H9 (cell line): ENCODE results near the gene IFIH1. TPM values are rescaled to one million over a fixed set of nuclear protein-coding genes. Genes with fewer than 3 reads are reported as not detected.

ENCODE experiments used
- DNase-seq: peaks from one replicate; pipeline ENCODE4 v3.0.0-alpha.2; 2017
- H2AFZ ChIP-seq: one replicate; pipeline ENCODE4 v1.6.1; 2013; ENCODE audit warnings: mild to moderate bottlenecking, low read length, control low read depth, moderate library complexity
- H2AK5ac ChIP-seq: 2 replicates; pipeline ENCODE4 v1.6.1; 2013; ENCODE audit warnings: low read length, control low read depth, mixed read lengths; ENCODE audit not compliant: insufficient read length
- H2BK120ac ChIP-seq: one replicate; pipeline ENCODE4 v1.6.1; 2013; ENCODE audit warnings: low read depth, mild to moderate bottlenecking, low read length, control low read depth, inconsistent platforms; ENCODE audit not compliant: poor library complexity, severe bottlenecking
- H2BK12ac ChIP-seq: 2 replicates; pipeline ENCODE4 v1.6.1; 2013; ENCODE audit warnings: low read length, control low read depth, mixed read lengths, low read depth; ENCODE audit not compliant: insufficient read length
- H2BK15ac ChIP-seq: 2 replicates; pipeline ENCODE4 v1.6.1; 2013; ENCODE audit warnings: low read depth, low read length, control low read depth
- H2BK20ac ChIP-seq: one replicate; pipeline ENCODE4 v1.6.1; 2013; ENCODE audit warnings: low read depth, mild to moderate bottlenecking, low read length, control low read depth, inconsistent platforms; ENCODE audit not compliant: poor library complexity, severe bottlenecking
- H2BK5ac ChIP-seq: 2 replicates; pipeline ENCODE4 v1.6.1; 2013; ENCODE audit warnings: low read length, control low read depth, mixed read lengths; ENCODE audit not compliant: insufficient read length
- H3K14ac ChIP-seq: 2 replicates; pipeline ENCODE4 v1.6.1; 2013; ENCODE audit warnings: low read length, control low read depth; ENCODE audit not compliant: insufficient read depth
- H3K18ac ChIP-seq: 2 replicates; pipeline ENCODE4 v1.6.1; 2013; ENCODE audit warnings: low read depth, mild to moderate bottlenecking, mixed read lengths, low read length, control low read depth; ENCODE audit not compliant: insufficient read length
- H3K23ac ChIP-seq: 2 replicates; pipeline ENCODE4 v1.6.1; 2013; ENCODE audit warnings: low read length, control low read depth, mixed read lengths, low read depth; ENCODE audit not compliant: insufficient read length
- H3K23me2 ChIP-seq: 2 replicates; pipeline ENCODE4 v1.6.1; 2013; ENCODE audit warnings: low read depth, mild to moderate bottlenecking, mixed read lengths, low read length, control low read depth; ENCODE audit not compliant: insufficient read length, poor library complexity, severe bottlenecking
- H3K27ac ChIP-seq: 2 replicates; pipeline ENCODE4 v1.5.1; 2013; ENCODE audit warnings: low read length, control low read depth, mixed read lengths, low read depth; ENCODE audit not compliant: insufficient read length
- H3K27me3 ChIP-seq: 2 replicates; pipeline ENCODE4 v1.6.1; 2013; ENCODE audit warnings: low read length, control low read depth, inconsistent platforms; ENCODE audit not compliant: insufficient read depth
- H3K4ac ChIP-seq: 2 replicates; pipeline ENCODE4 v1.6.1; 2013; ENCODE audit warnings: low read depth, mild to moderate bottlenecking, control low read depth, inconsistent platforms, low read length, moderate library complexity
- H3K4me1 ChIP-seq: 2 replicates; pipeline ENCODE4 v1.6.1; 2013; ENCODE audit warnings: low read length, control low read depth, inconsistent platforms; ENCODE audit not compliant: insufficient read depth
- H3K4me2 ChIP-seq: 2 replicates; pipeline ENCODE4 v1.6.1; 2013; ENCODE audit warnings: low read length, control low read depth, mixed read lengths; ENCODE audit not compliant: insufficient read length, insufficient read depth
- H3K56ac ChIP-seq: 2 replicates; pipeline ENCODE4 v1.6.1; 2013; ENCODE audit warnings: low read depth, mild to moderate bottlenecking, mixed read lengths, low read length, control low read depth; ENCODE audit not compliant: insufficient read length
- H3K79me1 ChIP-seq: 2 replicates; pipeline ENCODE4 v1.6.1; 2013; ENCODE audit warnings: low read depth, mild to moderate bottlenecking, moderate library complexity, low read length, control low read depth, inconsistent platforms; ENCODE audit not compliant: insufficient read depth, poor library complexity, severe bottlenecking
- H3K79me2 ChIP-seq: 2 replicates; pipeline ENCODE4 v1.6.1; 2013; ENCODE audit warnings: low read length, control low read depth, inconsistent platforms; ENCODE audit not compliant: insufficient read depth
- H3K9ac ChIP-seq: 2 replicates; pipeline ENCODE4 v1.6.1; 2013; ENCODE audit warnings: low read length, control low read depth, mixed read lengths; ENCODE audit not compliant: insufficient read length; ENCODE audit errors: extremely low read depth
- H3K9me3 ChIP-seq: one replicate; pipeline ENCODE4 v1.6.1; 2013; ENCODE audit warnings: low read depth, low read length, inconsistent platforms; ENCODE audit not compliant: control insufficient read depth
- H3T11ph ChIP-seq: one replicate; pipeline ENCODE4 v1.6.1; 2013; ENCODE audit warnings: mild to moderate bottlenecking, low read length, control low read depth, inconsistent platforms
- H4K20me1 ChIP-seq: one replicate; pipeline ENCODE4 v1.6.1; 2013; ENCODE audit not compliant: control insufficient read depth, insufficient read length, insufficient read depth
- H4K5ac ChIP-seq: 2 replicates; pipeline ENCODE4 v1.6.1; 2013; ENCODE audit warnings: low read depth, mild to moderate bottlenecking, mixed read lengths, low read length, control low read depth; ENCODE audit not compliant: insufficient read length
- H4K8ac ChIP-seq: replicated peaks from 2 replicates; pipeline ENCODE4 v1.6.1; 2013; ENCODE audit warnings: low read length, control low read depth, mixed read lengths, low read depth; ENCODE audit not compliant: insufficient read length
- H4K91ac ChIP-seq: 2 replicates; pipeline ENCODE4 v1.6.1; 2013; ENCODE audit warnings: low read depth, mild to moderate bottlenecking, moderate library complexity, mixed read lengths, low read length, control low read depth; ENCODE audit not compliant: insufficient read length
- H3K27ac Mint-ChIP-seq, 3 experiments: 2 replicates in 2 of 3; 3 replicates in 1 of 3; pipeline ENCODE4 v1.8.0; 2020 to 2021; ENCODE audit warnings: mixed read lengths in 3 of 3, mild to moderate bottlenecking in 1 of 3, moderate library complexity in 1 of 3
- H3K27me3 Mint-ChIP-seq: 2 replicates; pipeline ENCODE4 v1.8.0; 2021; ENCODE audit warnings: low read depth, mild to moderate bottlenecking, moderate library complexity, mixed read lengths
- H3K36me3 Mint-ChIP-seq, 3 experiments: 2 replicates in 2 of 3; 3 replicates in 1 of 3; pipeline ENCODE4 v1.8.0; 2020 to 2021; ENCODE audit warnings: low read depth in 3 of 3, mixed read lengths in 3 of 3; ENCODE audit not compliant: insufficient read depth in 1 of 3
- H3K4me1 Mint-ChIP-seq, 2 experiments: 2 replicates each; pipeline ENCODE4 v1.8.0; 2020; ENCODE audit warnings: mixed read lengths in 2 of 2
- H3K4me3 Mint-ChIP-seq, 2 experiments: 2 replicates in 1 of 2; 3 replicates in 1 of 2; pipeline ENCODE4 v1.8.0; 2020 to 2021; ENCODE audit warnings: mild to moderate bottlenecking in 2 of 2, mixed read lengths in 2 of 2, moderate library complexity in 1 of 2
- H3K9me3 Mint-ChIP-seq, 2 experiments: 2 replicates in 1 of 2; 3 replicates in 1 of 2; pipeline ENCODE4 v1.8.0; 2020; ENCODE audit warnings: mild to moderate bottlenecking in 2 of 2, mixed read lengths in 2 of 2, moderate library complexity in 1 of 2
- CTCF ChIP-seq: fragments of 200-600 bp; sonication (generic); conservative IDR thresholded peaks from 3 replicates; pipeline ENCODE4 v1.8.0; 2021; ENCODE audit warnings: antibody characterized with exemption, mild to moderate bottlenecking
- WGBS: extraction: QIAGEN DNeasy Blood & Tissue Kit; methylation state at CpG from one replicate; pipeline ENCODE4 v1.1.7; 2013; ENCODE audit warnings: missing lambda C conversion rate, low lambda C conversion rate, mixed read lengths; ENCODE audit not compliant: insufficient read length; ENCODE audit errors: extremely low coverage; 5-methylcytosine and 5-hydroxymethylcytosine counted together
- total RNA-seq: library from RNA; stranded (reverse); gene quantifications from 2 replicates; pipeline ENCODE4 v1.2.1, GENCODE V29; 2021

The IFIH1 gene
- total RNA-seq, 1 experiment from 2014 or later = 0.81 TPM

- H3K27ac ChIP-seq = no peak overlapping the region
- H3K4me1 Mint-ChIP-seq = peaks cover 21 to 23% of the 10 kb centered on the region in 2 experiments
Observed at GRCh38 chr2:162317861-162318327, 590 bp downstream of the IFIH1 start.

More at GRCh38 chr2:162317861-162318327, 590 bp downstream of the IFIH1 start:
- Histone ChIP-seq H3K23me2 (peaks cover 8% of the 10 kb centered on the region), H3K18ac (peak overlapping the region; percentile 66), H3K79me1 (no peaks in the 10 kb centered on the region), H3T11ph (no peak overlapping the region), H3K23ac (no peak overlapping the region), H3K9ac (peak overlapping the region; percentile 39), H4K20me1 (no peaks in the 10 kb centered on the region), H3K14ac (peak overlapping the region; percentile 70; the same call in 1 of the 2 replicates), H2BK120ac (no peak overlapping the region), H4K5ac (no peak overlapping the region), H3K4me1 (no peaks in the 10 kb centered on the region), H3K4me2 (peak overlapping the region; percentile 96), H2BK20ac (no peak overlapping the region), H2BK15ac (no peak overlapping the region), H3K4ac (no peak overlapping the region), H2AK5ac (no peak overlapping the region), H2BK5ac (no peak overlapping the region), H3K27me3 (no peaks in the 10 kb centered on the region), H2AFZ (peak overlapping the region; percentile 25), H3K9me3 (no peaks in the 10 kb centered on the region), H4K91ac (no peak overlapping the region), H3K56ac (no peak overlapping the region), H2BK12ac (no peak overlapping the region), H3K79me2 (no peaks in the 10 kb centered on the region), H4K8ac (no peak overlapping the region)
- TF ChIP-seq CTCF = no peak
- WGBS = no CpG with 5 or more reads among the region's 16 CpGs
- peaks cover 28% of the 10 kb centered on the region for H3K27me3 Mint-ChIP-seq
- DNase-seq = peak; percentile 57
- H3K4me3 Mint-ChIP-seq = peak overlapping the region; percentile 88 to 90
- peaks cover 0 to 4% (median 0%) of the 10 kb centered on the region in 3 experiments; a peak in 1 of 7 replicates for H3K36me3 Mint-ChIP-seq
- H3K27ac Mint-ChIP-seq = no peak overlapping the region
- H3K9me3 Mint-ChIP-seq = no peaks in the 10 kb centered on the region
